Measurements from ENCODE around the gene ARHGAP11A. TPM values are rescaled to one million over a fixed set of nuclear protein-coding genes. Genes with fewer than 3 reads are reported as not detected.

Gene ARHGAP11A
- total RNA-seq, 1 experiment from 2014 or later, result 93.0 TPM

GRCh38 chr15:32669896-32670611 is 54.8 kb downstream of the ARHGAP11A start:
- POLR2A ChIA-PET, result interaction anchor here (1.6 kb wide), 1 partner anchor 29 kb away, joined by 5 read pairs; the partner anchor contains the start of gene SCG5

More at GRCh38 chr15:32669896-32670611, 54.8 kb downstream of the ARHGAP11A start:
- no peaks in the 10 kb centered on the region for H3K9me3 Mint-ChIP-seq
- TF ChIP-seq AR (CRISPR knock-in tag; IDR thresholded peaks at IDR 0.05) (no peak), ZSCAN18 (CRISPR knock-in tag; IDR thresholded peaks at IDR 0.05) (no peak), USF2 (CRISPR knock-in tag; IDR thresholded peaks at IDR 0.05) (no peak), AFF4 (CRISPR knock-in tag; IDR thresholded peaks at IDR 0.05; ENCODE audit: borderline replicate concordance) (no peak), ZNF425 (CRISPR knock-in tag; conservative IDR thresholded peaks at IDR 0.05) (no peak), GABPB1 (CRISPR knock-in tag; IDR thresholded peaks at IDR 0.05) (peak; percentile 25; the same call in 1 of the 2 replicates), NR3C1 (CRISPR knock-in tag; conservative IDR thresholded peaks at IDR 0.05; ENCODE audit: low read depth) (no peak), CBFB (CRISPR knock-in tag; IDR thresholded peaks at IDR 0.05; ENCODE audit: low read depth) (no peak)
- H3K4me3 Mint-ChIP-seq, result no peak overlapping the region
- no peaks in the 10 kb centered on the region for H3K36me3 Mint-ChIP-seq
- no peak for DNase-seq (ENCODE audit: low spot score)
- CTCF ChIA-PET, result interaction anchor here (0.5 to 1.6 kb wide), 7 partner anchors 7 to 301 kb away, joined by 3 to 16 read pairs (median 5); no protein-coding TSS in a partner anchor
- H3K27me3 Mint-ChIP-seq (ENCODE audit: low read depth), result no peaks in the 10 kb centered on the region
- peaks cover 33% of the 10 kb centered on the region for H3K4me1 Mint-ChIP-seq
- peak; percentile 83 for ATAC-seq
- peak overlapping the region; percentile 72 for H3K27ac Mint-ChIP-seq
